ENCODE data around the gene BHLHA15. TPM values are rescaled to one million over a fixed set of nuclear protein-coding genes. Genes with fewer than 3 reads are reported as not detected.

Gene BHLHA15
- polyA plus RNA-seq = 100 to 1,000 TPM in 1 of 3 donors, 1 to 10 TPM in 1, not detected in 1; 3.4 to 413 TPM

DNA sequence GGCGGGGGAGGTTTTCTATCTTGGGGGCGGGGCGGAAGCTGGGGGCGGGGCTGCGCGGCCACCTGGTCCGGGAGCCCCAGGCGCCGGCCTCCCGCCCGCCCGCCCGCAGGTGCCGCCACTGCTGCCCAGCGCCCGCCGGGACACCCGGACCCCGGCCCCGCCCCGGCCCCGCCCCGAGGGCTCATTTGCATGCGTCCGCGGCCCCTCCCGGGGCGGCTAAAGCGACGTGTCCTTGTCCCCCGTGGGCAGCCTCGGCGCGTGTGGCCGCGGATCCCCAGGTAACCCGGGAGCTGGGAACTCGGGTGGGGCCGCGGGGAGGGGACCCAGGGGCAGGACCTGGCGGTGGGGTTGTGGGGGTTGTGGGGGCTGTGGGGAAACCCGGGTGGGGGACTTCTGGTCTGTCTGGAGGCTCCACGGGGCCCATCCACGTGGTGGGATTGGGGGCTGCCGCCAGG, at the start of gene BHLHA15:
TSS of gene BHLHA15 (plus strand) at position 219 of the 455 bp plus-strand sequence. CDS start 871 bp downstream, outside the sequence.
- WGBS, 3 donors = 0 to 7% (median 3%) methylated on average over 16 to 27 of the region's 45 CpGs
- no peak within 1 kb of the TSS for H3K27ac ChIP-seq (ENCODE audit: low read depth, low read length)

DNA sequence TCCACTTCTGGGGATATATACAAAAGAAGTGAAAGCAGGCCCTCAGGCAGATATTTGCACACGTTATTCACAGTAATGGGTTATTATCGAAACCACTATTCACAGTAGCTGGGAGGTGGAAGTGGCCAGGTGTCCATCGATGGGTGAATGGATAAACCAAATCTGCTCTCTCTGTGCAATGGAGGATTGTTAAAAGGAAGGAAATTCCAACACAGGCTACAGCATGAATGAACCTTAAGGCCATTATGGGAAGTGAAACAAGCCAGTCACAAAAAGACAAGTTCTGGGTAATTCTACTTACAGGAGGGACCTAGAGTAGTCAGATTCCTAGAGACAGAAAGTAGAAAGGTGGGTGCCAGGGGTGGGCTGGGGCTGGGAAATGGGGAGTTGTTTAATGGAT, 48.5 kb upstream of the BHLHA15 start:
- no peak overlapping the region for H3K27ac ChIP-seq (ENCODE audit: low read depth, low read length)
- 92 to 96% (median 93%) methylated on average over 3 of the region's 3 CpGs for WGBS, 3 donors

DNA sequence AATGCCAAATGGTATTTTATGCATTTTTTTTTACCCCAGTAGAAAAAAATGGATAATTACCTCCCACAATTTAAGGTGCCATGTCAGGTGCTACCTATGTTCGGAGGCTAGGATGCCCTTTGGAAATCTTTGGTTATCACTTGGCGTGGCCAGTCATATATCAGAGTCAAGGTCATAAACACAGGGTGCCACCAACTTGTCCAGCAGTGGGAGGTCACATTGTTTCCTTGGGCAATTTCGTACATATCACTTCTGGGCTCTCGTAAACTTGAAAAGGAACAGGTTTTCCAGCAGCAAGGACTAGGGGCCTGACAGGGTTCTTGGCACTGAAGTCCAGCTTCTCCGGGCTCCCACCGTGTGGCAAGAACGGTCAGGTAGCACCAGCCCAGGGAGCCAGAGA, 48.0 kb upstream of the BHLHA15 start:
- 47 to 84% (median 78%) methylated on average over 7 of the region's 7 CpGs for WGBS, 3 donors
- no peak overlapping the region for H3K27ac ChIP-seq (ENCODE audit: low read depth, low read length)

DNA sequence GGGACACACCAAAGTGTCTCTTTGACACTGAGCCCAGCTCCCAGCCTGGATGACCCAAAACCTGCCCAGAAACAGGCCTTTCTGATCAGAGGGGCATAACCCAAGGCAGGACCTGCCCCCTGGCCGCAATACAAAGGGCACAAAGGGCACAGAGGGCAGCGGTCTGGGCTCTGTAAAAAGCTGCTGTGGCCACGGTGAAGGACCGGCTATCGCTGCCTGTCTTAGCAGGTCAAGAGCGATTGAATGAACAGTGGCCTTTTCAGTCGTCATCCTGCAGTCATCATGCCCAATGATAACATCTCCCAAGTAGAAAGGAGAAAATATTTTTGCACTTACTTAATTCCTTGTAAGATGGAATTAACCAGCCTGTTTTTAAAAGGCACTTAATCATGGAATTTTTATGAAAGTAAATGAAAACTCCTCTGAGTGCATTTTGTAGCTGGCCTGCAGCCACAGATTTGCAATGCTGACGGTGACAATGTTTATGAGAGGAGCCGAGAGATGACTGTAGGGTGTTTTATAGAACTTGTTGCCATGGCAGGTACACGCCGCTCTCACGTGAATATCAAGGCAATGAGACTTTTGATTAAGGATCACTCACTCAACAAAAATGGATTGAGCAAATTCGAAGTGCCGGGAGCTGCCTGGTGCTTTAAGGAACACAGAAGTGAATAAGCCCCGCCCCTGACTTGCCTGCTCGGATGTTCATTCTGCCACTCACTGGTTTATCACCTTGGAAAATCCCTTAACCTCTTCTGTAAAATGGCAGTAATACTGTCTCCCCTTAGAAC, 47.3 kb upstream of the BHLHA15 start:
- 63 to 76% (median 67%) methylated on average over 16 of the region's 16 CpGs for WGBS, 3 donors
- no peak overlapping the region for H3K27ac ChIP-seq (ENCODE audit: low read depth, low read length)

DNA sequence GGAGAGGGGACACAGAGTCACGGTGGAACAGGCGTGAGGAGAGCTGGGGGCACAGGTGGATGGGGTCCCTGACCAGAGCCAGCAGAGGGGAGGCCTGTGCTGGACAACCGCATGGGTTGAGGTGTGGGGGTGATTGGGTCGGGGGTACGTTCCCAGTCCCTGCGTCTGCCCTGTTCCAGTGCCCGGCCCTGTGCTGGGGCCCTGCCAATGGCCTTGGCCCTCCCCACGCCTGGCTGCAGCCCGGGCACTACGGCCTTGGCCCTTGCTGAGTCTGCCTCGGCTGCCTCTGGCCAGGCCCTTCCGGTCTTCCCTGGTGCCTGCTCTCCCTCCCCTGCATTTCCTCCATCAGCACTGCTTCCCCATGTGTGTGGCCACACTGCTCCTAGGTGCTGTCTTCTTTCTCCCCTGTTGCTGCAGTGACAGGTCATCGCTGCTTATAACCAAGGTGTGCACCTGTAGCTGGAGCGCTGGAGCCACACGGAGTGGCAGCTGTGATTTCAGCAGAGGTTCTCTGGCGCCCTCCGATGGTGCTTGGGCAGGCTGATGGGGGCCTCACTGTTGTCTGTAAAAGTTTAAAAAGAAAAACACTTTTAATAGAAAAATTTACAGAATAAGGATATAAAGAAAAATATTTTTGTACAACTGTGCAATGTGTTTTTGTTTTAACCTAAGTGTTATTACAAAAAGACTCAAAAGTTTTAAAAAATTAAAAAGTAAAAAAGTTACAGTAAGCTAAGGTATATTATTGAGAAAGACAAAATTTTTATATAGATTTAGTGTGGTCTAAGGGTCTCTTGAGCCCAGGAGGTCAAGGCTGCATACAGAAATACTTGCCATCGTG, 45.2 kb upstream of the BHLHA15 start:
- WGBS, 3 donors = 44 to 75% (median 66%) methylated on average over 17 to 18 of the region's 18 CpGs
- H3K27ac ChIP-seq (ENCODE audit: low read depth, low read length) = no peak overlapping the region

DNA sequence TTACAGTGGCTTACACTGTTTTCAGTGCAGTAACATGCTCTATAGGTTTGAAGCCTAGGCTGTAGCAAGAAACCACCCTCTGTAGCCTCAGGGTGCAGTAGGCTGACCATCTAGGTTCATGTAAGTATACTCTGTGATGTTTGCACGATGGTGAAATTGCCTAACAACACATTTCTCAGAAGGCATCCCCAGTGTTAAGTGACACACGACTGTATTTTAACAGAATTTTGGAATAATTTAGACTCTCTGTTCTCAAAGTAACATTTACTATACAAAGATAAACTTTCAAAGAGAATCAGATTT, 44.6 kb upstream of the BHLHA15 start:
- WGBS, 3 donors = 77 to 82% (median 77%) methylated on average over 2 of the region's 2 CpGs
- H3K27ac ChIP-seq (ENCODE audit: low read depth, low read length) = no peak overlapping the region

DNA sequence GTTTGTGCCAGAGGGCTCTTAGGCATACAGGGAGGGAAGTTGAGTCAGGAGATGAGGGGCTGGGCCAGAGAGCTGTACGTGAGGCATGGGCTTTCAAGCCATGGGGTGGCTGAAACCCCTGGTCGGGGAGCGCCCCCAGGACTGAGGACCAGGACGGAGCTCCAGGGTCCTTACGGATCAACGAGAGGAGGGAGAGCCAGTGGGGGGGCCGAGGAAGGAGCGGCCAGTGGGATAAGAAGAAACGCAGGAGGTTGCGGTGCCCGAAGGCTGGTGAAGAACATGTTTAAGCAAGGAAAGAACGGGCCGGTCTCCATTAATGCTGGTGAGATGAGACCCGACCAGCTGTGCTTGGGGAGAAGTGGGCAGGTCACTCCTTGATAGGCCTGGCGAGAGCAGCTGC, 43.6 kb upstream of the BHLHA15 start:
- WGBS, 3 donors = 91 to 96% (median 91%) methylated on average over 15 of the region's 15 CpGs
- H3K27ac ChIP-seq (ENCODE audit: low read depth, low read length) = no peak overlapping the region

DNA sequence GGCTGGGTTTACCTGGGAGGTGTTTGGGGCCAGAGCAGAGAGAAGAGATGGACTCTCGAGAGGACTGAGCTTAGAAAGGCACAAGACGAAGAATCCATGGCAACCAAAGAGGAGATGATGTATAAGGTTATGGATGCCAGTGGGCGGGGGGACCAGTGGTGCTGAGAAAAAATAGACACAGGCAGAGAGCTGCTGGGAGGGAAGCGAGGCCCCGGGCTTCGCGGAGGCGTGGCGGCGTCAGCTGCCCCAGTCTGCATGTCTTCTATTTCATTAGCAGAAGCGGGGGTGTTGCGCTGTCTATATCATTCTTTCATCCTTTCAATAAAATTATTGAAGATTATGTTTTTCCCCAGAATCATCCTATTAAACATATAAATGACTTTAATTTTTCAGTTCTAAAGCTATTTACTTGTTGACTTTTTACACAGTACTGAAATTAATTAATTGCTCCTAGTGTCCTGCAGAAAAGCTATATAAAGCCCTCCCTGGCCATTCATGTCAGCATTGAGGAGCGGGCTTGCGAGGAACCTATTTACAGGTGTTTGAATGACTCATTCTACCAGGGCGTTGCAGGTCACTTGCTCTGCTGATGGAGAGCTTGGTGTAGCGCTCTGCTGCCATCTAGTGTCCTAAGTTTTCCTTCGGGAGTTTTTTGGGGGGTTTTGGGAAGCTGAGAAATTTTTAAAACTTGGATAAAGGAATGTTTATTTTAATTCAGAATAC, 42.9 kb upstream of the BHLHA15 start:
- no peak overlapping the region for H3K27ac ChIP-seq (ENCODE audit: low read depth, low read length)
- WGBS, 3 donors = 64 to 66% (median 65%) methylated on average over 17 of the region's 17 CpGs

DNA sequence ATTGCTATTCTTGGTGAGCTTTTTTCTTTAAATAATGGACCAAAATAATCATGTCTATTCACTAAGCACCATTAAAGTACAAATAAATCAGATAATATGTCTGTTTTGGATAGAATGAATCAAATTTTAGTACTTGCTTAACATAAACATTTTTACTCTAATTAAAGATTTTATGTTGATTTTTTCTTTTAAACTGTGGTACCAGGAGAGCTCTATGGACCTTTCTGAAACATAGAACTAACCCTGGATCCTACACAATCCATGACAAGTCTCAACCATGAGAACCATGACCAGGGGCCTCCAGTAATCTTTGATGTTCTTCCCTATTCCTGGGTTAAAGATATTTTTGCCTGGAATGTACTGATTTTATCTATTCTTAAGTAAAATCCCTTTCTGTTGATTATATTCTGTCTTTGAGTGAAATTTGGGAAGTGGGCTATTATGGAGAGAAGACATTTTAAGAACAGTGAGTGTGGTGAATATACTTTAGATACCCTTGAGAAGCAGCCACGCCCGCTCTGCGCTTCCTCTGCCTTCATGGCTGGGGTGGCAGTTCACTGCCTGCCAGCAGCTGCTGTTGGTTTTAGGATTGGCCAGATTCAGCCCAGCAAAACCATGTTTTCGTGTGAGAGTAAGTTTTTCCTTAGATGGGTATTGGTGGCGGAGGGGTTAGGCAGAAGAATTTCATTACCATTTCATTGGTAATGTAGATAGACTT, 42.2 kb upstream of the BHLHA15 start:
- 51 to 96% (median 90%) methylated on average over 5 of the region's 5 CpGs for WGBS, 3 donors
- no peak overlapping the region for H3K27ac ChIP-seq (ENCODE audit: low read depth, low read length)

DNA sequence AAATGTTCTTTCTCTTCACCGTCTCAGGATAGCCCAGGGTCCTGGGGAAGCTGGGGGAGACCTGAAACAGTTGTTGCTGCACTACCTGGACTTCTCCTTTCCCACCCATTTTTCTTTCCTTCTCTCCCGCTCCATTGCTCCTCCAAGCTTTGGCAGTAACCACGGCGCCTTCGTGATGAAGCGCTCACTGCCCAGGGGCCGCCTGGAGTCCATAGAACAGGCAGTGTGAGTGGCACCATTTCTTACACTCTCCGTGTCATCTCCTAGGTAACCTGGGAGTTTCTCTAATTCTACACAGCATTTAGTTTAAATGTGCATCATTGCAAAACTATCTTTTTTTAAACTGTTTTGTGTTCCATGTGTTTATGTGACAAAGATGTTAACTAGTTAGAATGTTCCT, 40.3 kb upstream of the BHLHA15 start:
- no peak overlapping the region for H3K27ac ChIP-seq (ENCODE audit: low read depth, low read length)
- 73 to 93% (median 90%) methylated on average over 8 of the region's 8 CpGs for WGBS, 3 donors

DNA sequence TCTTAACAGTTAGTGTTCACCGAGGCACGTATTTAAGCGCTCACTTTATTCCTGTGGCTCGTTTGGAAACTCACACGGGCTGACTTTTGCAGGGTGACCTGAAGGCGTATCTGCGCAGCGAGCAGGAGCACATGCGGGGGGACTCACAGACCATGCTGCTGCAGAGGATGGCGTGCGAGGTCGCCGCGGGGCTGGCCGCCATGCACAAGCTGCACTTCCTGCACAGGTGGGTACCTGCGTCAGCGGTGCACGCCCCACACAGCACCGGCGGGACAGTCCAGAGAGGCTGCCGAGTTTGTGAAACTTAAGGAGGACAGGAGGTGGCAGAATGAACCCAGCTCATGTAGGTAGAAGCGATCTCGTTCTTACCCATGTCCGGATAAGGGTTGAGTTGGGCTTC, 39.8 kb upstream of the BHLHA15 start:
- WGBS, 3 donors = 95 to 96% (median 95%) methylated on average over 24 of the region's 24 CpGs
- no peak overlapping the region for H3K27ac ChIP-seq (ENCODE audit: low read depth, low read length)

DNA sequence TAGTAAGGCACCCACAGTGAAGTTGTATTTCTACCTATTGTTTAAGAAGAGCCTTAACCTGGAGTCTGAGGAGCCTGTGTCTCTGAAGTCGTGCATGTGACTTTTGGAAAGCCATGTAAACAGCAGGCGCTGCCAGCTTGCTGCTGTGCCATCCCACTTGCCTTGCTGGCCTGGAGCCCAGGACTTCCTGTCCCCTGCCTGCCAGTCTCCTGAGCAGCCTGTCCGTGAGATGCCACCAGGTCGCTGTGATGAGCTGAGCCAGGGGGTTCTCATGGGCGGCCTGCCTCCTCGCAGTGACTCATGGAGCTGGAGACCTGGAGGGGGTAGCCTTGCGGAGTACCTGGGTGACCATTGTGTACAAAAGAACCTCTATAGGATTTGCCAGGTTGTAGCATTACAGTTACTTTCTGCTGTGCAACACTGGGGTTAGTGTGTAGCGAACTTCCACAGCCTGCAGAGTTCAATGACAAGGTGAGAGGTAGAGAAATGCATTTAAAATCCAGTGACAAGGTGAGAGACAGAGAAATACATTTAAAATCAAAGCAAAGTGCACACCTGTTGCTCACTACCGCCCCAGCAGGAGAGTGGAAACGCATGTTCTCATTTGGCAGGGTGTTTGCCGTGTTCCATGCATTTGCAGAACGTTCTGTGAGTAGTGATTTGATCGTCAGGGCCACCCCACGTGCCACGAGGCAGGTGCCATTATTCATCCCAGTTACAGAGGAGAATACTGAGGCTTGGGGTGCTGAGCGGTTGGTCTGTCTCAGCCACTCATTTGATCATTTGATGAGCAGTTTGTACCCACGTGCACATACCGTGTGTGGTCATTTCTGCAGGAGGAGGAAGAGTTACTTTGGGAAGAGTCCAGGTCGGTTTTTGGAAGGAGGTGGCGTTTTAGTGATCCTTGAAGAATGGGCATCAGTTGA, 36.6 kb upstream of the BHLHA15 start:
- H3K27ac ChIP-seq (ENCODE audit: low read depth, low read length) = no peak overlapping the region
- WGBS, 3 donors = 57 to 92% (median 92%) methylated on average over 20 of the region's 20 CpGs

DNA sequence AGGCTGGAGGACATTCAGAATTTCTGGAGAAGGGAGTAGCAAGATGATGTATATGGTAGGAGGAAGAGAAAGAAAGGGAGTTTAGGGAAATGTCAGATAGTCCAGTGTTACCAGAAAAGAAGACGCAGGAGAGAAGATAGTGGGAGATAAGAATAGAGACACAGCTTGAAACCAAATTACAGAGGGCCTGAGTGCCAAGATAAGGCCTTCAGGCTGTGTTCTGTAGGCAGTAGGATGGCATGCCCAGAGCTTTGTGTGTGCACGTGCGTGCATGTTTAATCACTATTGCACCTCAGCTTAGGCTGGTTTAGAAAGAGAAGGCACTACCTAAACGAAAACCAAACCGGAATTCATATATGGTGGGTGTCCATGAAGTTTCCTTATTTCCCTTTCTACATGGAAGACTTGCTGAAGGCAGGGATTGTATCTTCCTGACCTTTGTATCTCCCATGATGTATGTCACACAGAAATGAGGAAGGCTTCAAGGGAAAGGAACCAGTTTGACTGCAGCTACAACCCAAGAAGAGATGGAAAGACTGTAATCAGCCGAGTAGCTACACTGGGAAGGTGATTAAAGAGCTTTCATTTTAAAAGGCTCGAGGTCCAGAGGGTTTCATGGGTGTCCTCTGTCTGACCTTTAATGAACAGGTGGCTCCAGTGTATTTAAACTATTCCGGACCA, 35.8 kb upstream of the BHLHA15 start:
- H3K27ac ChIP-seq (ENCODE audit: low read depth, low read length) = no peak overlapping the region
- 83 to 89% (median 87%) methylated on average over 8 of the region's 8 CpGs for WGBS, 3 donors

DNA sequence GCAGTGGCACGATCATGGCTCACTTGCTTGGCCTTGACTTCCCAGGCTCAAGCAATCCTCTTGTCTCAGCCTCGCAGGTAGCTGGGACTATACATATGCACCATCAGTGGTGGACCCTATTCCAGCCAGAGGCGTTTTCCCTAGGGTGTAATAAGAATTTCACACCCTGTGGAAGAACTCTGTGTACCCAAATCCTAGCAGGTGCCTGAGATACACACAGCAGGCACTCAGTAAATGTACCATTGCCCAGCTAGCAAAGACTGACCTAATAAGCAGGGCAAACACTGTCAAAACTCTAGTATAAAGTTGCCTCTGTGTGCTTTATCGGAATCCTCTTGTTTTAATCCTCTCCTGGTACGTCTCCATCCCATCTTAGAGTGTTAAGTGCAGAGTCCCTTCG, 33.7 kb upstream of the BHLHA15 start:
- H3K27ac ChIP-seq (ENCODE audit: low read depth, low read length) = no peak overlapping the region
- WGBS, 3 donors = 49 to 94% (median 87%) methylated on average over 6 of the region's 6 CpGs

DNA sequence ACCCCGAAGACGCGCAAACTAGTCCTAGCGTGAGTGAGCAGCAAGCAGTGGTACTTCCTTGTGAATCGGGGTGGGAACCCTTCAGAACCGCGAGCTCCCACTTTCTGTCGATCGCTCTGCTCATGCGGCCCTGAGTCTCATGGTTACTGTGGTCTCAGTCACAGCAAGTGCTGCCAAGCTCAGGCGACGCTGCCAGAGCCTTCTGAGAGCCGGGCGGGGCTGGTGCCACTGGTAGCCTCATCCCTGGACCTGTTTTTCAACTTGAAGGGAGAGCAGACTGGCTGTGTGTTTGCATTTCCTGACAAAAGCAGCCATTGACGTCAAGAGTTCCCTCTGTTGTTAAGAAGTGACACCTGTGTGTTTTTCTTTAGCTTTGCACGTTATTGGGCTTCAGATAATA, 32.9 kb upstream of the BHLHA15 start:
- WGBS, 3 donors = 25 to 92% (median 82%) methylated on average over 16 of the region's 16 CpGs
- H3K27ac ChIP-seq (ENCODE audit: low read depth, low read length) = no peak overlapping the region

DNA sequence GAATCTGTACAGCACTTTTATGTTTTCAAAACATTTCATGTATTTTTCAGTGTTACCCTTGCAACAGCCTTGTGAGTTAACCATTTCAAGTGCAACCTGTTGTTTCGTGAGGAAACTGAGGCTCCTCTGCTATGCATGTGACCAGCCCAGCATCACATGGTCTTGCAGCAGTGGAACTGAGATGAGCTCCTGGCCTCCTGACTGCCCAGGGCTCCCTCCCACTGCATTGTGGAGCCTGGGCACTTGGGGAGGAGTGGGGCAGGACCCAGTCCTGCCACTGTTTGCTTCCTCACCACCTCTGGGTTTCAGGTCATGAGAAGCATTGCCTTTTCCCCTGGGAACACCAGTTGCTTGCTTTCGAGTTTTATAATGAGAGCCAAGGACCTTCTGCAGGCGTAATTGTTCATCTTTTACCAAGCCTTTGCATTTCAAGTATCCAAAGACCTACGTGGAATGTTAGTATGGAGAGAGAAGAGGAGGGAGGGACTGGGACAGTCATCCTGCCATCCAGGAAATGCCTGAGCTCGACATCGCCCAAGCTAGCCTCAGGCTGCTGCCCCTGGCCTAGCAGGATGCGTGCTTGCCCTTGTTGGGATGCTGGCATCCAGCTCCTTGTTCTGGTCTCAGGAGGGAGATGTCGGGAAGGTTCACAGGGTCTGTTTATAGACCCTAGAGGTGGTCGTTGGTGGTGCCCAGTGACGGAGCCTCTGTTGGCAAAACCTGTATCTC, 32.3 kb upstream of the BHLHA15 start:
- no peak overlapping the region for H3K27ac ChIP-seq (ENCODE audit: low read depth, low read length)
- 68 to 92% (median 90%) methylated on average over 10 of the region's 10 CpGs for WGBS, 3 donors

Measured in adipose tissue (tissue), 3 donors.